NCI-H128 (cell line): ENCODE data around the gene NBPF1.
"Not testable (repeated sequence)": the region's sequence is repeated elsewhere in the genome, so short reads cannot be mapped to it uniquely, and the experiment has no call there.

Source experiments
- DNase-seq: peaks from one replicate; lab custom pipeline; 2025; ENCODE audit not compliant: unreplicated experiment; lab: John Stamatoyannopoulos, UW

NBPF1 gene

DNA sequence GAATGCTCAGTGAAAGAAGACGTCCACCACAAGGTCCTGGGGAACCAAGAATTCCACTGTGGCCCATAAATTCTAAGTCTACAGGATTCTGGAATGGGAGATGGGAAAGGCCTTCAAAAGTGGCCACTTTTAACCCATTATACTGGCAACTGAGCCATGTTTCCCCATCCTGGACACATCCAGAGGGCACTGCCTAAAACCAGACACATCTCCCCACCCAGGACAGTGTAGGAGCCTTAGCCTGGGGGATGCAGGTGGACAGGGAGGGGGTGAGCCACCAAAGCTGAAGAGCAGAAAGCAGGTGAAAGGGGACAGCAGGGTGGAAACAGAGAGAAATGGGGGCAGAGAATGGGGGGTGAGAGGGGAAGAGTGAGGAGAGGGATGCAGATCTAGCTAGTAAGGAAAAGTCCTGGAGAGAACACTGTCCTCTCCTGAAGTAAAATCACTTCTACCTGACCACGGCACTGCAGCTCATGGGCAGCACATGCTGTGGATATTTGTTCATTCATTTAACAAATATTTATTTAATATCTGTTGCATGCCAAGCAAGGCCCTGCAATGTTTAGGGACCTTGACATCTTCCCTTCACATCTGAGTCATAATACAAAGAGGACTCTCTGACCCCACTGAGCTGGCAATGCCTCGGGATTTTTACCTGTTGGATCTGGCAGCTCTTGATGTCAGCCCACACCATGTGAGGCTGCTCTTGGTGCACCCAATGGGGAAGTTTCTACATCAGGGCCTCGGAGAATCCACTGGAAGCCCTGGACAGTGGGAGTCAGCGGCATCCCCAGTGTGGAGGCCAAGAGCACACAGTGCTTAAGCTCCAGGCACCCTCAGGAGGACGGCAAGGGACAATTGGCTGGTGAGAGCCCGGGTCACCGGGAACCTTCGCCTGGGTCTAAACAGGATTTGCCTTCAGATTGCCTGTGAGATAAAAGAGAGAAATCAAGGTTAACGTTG is 5.2 kb downstream of the NBPF1 start:
- DNase-seq = not testable (repeated sequence)

DNA sequence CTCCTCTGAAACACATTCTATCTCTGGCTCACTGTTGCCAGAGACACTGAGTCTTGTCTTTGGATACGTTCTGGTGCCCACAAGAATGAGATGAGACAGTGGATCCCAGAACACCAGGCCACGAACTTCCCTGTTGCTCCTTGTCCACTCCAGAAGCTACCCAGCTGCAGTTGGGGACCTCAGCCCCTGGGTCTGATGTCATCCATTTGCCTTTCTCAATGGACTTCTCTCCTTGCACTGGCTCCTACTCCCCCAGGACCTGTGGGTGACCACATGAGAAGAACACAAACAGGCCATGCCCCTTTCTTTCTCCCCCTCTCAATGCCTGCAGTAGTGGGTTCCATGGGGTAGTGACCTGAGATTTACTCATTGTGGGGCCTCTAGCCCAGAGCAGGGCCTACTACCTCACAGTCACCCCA is 5.9 kb downstream of the NBPF1 start:
- no peak for DNase-seq

DNA sequence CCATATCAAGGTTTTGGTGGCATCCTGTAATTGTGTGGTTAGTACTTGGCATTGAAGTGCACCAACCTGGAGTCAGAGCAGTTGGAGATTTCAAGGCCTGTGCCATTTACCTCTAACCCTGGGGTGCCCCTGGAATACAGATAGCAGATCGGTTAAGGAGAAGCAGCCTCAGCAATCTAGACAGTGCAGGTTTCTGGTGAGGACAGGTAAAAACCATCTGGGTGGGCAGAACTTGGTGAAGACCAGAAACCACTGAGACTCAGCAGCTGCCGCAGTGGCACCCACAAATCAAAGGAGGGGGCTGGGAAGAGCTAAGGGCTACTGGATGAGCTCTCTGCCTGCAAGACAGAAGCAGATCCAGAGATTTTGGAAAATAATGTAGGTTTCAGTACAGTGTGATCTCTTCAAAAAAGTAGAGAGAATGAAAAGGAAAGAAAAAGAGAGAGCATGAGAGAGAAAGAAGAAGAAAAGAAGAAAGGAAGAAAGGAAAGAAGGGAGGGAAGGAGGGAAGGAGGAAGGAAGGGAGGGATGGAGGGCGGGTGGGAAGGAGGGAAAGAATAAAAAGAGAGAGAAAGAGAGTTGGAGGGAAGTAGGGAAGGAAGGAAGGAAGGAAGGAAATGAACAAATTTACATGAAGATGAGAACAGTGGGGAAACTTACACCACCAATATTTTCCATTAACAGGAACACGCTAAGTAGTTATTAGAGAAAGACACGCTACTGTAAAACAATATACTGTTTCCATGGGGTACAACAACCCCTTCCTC is 6.5 kb downstream of the NBPF1 start:
- DNase-seq = not testable (repeated sequence)

DNA sequence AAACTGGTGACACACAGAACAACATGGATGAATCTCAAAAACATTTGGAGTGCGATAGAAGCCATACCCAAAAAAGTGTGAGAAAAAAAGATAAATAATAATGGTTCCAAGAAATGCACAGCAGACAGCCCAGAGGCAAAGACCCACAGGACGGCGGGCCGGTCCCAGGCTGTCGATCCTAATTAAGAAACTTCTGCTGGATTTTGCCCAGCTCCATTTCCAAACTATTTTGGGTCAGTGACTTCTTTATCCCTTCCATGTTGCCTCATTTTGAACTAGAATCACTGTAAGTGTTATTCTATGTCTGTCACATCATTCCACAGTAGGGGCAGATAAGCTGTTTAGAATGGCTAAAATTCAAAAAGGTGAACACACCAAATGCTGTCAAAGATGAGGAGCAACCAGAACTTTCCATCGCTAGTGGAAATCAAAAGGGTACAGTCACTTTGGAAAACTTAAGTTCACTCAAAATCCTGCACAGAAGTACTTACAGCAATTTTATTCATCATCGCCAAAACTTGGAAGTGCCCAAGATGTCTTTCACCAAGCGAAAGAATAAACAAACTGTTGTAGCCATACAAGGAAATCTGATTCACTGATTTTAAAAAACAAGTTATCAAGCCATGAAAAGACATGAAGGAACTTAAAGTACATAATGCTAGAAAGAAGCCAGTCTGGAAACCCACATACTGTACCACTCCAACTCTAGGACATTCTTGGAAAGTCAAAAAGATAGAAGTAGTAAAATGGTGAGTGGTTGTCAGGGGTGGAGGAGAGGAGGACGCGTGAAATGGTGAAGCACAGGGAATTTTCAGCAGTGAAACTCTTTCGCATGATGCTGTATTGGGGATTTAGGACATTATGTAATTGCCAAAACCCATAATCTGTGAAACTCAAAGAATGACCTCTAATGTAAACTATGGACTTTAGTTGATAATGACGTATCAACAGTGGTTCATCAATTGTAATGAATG is 7.5 kb downstream of the NBPF1 start:
- DNase-seq = no peak

DNA sequence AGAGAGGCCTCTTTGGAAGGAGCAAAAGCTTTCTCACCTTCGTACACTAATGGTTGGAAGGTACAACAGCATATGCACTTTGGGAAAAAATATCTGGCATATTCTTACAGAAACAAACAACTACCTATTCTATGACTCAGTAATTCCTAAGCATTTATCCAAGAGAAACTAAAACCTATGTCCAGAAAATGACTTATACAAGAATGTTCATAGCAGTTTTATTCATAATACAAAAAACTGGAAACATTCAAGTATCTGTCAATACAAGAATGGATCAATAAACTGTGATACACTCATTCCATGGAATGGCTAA is 8.2 kb downstream of the NBPF1 start:
- DNase-seq = no peak

DNA sequence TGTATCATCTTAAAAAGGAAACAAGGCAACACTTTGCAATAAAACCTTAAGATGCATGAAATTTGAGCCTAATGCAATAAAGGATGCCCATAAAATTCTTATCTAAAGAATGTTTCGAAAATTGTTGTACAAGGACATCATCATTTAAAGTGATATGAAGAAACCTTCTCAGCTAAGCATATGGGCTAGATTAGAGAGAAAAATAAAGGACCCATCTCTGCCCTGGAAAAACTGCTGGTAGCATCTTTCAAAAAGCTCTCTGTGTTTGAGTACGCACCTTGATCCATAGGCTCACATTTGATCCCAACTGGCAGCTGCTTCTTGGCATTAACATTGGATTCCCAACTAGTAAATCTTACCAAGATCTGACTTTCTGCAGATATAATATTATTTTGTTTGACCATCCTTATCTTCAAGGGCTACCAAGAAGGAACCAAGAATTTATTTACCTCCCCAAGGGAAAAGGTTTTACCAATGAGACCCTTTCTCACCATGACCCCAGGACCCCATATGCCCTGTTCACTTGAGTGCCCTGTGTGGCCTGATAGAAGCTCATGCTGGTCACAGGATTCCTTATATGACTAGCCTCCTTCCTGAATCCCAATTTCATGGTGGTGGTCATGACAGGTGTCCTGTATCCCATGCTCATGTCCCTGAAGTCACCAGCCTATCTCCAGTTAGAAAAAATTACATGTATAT is 8.7 kb downstream of the NBPF1 start:
- not testable (repeated sequence) for DNase-seq

DNA sequence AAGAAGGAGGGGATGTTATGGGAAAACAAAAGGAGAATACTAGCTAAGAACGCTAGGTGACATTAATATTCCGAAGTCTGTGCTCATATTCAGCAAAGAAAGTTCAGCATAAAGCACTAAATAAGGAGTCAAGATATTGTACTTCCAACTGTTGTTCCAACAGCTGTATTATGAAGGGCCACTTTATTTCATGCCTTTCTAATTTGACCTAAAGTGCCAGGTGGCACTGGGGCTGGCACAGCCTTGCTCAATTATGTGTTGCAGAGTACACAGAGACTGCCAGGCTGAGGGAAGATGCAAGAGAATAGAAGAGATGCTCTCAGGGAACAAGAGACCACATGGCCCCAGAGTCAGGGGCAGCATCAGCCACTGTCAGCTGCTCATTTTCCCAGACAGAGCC is 9.7 kb downstream of the NBPF1 start:
- not testable (repeated sequence) for DNase-seq

DNA sequence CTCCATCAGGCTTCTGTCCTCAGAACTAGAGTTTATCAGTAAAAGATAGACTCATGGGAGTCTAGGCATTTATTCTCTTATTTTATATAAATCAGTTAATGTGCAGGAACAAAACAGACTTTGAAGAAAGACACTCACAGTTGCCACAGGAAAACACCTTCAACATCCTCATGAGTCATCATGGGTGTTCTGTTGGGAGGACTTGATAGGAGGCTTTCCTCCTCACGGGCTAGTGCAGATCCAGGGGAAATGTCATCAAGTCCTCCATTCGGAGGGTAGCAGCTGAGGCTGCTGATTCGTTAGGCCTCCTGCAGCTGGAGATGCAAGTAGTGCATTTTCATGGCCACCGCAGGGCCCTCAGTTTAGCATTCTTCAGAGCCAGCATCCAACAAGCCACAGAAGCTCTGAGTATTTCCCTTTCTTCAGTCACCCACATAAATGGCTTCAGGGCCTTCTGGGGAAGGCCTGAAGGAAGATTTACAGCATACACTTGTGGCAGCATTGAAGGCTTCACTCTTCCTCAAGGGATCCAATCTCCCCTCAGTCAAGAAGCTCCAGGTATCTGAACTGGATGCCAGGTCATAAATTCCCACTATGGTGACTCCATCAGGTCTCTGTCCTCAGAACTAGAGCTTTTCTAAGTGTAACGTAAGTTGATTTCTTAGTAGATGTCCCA is 10.9 kb downstream of the NBPF1 start:
- DNase-seq = not testable (repeated sequence)

DNA sequence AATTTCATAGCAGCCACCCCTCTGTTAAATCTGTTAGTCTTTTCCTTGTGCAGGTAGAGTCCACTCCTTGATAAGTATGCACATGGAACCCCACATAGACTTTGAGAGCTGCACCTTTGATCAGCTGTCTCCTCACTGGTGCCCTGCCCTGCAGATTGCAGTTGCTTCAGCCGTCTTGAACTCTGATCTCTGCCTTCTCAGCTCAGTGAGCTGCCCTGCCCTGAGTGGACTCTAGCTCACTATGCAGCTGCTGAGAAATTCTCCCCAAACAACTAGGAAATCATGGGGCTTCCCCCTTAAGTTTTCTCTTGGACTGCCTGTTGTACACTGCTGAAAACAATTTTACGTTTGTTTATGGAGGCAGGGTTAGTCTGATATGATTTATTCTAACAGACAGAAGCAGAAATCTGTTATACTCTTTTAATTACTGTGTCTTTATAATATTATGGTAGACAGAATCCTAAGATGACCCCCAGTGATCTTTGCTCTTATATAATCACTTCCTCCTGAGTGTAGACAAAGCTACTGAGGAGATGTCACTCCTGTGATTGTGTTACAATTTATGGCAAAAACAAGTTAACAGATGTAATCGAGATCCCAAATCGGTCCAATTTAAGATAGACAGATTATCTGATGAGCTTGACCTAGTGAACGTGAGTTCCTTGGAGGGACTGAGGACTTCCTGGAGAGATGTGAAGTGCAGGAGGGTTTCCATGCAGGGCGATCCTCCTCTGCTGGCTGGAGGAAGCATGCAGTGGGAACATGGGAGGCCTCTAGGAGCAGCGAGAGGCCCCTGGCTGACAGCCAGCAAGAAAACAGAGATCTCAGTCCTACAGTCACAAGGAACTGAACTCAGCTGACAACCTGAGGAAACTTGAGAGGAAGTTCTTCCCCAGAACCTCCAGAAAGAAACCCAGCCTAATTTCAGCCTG is 12.2 kb downstream of the NBPF1 start:
- DNase-seq = not testable (repeated sequence)

DNA sequence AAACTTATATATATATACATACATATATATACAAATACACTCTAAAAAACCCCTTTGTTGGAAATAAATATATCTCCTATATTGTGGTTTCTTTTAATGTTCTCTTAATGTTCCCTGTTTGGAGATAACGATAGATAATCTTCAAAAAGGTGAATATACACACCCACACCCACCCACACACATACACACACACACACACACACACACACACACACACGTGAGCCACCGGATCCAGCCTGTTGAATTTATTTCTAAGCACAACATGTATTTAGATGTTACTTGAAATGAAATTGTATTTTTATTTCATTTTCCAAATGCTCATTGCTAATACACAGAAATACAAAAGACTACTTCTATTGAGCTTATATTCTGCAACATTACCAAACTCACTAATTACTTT is 14.0 kb downstream of the NBPF1 start:
- DNase-seq = not testable (repeated sequence)

DNA sequence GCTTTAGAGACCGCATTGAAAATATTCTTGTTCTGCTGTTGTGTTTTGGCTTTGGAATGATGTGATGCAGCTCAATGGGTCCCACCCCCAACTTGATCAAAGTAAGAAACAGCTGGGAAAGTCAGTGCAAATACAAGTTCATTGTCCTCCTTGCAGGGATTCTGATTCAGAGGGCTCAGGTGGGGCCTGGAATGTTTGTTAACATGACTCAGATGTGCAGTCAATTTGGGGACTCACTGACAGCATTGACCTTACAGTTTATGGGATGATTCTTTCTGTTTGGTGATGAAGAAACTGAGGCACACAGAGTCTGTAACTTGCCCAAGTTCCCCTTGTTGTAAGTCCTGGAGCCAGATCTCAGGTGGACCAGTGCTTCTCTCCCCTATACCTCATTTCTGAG is 18.1 kb downstream of the NBPF1 start:
- DNase-seq = not testable (repeated sequence)

DNA sequence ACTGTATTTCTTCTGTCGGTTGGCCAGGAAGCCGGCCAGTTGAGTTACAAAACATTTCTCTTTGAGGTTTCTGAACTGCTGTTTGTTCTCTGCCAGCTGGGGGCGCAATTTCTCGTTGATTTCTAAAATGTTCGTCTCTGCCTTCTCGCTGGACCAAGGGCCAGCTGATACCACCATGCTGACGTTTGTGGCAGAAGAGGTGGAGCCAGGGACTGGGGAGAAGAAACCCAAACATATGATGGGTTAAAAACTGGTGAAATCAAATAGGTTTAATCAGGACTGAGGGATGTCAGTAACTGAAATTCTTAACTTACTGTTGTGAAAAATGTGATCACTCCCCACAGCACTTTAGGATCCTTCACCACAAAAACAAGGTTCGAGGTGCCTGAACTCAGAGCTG is 21.5 kb downstream of the NBPF1 start:
- DNase-seq = not testable (repeated sequence)

DNA sequence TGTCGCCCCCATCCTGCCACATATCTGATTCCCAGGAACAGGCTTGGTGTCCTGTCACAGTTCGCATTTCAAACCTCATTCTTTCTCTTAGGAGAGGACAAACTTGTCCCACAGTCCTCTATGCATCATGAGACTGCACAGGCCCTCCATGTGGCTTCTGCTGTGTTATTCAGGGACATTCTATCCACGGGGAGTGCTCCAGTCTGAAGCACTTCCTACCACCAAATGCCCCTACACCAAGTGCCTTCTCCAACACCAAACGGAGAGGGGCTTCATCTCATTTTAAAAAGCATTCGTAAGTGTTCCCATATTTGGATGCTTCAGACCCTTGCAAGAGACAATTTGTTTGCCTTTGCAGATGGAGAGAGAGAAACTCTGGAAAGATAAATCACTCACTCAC is 25.3 kb downstream of the NBPF1 start:
- not testable (repeated sequence) for DNase-seq

DNA sequence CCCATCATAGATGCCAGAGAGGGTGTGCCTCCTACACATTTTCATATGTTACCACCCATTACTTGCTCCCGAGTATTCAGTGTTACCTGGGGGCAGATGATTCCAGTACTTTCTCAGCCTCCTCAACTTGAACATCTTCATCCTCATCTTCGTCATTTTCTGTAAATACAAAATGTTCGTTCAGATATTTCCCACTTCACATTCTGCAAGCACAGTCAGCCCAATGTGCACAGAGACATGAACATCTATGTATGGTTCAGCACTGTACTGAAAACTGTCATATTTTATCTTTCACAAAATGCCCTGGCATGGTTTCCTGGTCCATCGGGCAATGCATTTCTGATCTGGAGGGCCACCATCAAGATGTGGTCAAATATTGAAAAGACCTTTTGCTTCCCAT is 25.7 kb downstream of the NBPF1 start:
- DNase-seq = not testable (repeated sequence)

DNA sequence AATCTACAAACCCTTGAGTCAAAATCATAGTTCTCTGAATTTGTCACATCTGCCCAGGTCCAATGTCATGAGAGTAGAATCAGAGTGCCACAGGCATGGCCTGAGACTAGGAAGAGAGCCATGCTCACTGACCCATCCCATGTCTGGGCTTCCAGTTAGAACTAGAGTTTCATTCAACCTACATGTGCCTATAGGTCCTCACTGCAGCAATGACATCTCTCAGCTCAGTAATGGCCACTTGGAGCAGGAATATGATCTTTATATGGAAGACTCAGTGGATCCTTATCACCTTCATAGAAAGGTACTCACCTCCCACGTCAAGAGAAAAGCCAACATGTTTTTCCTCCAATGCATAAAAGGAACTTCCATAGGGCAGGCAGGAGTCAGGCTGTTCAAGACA is 48.0 kb downstream of the NBPF1 start:
- DNase-seq = not testable (repeated sequence)

DNA sequence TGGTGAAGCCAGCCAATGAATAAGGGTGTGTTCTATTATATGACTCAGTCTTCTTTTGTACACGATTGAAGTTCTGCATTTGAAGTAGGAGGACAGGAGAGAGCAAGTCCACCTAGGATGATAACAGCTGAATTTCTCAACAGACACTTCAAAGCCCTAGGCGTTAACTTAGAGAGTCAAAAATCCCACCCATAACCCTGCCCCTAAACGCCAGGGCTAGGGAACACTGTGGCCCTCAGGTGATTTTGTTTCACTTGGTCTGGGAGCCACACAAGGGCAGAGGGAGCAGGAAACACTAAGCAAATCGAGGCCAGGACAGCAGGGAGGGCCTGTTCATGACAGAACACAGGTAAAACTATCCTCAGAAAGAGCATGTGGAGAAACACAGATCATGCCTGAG is 52.3 kb downstream of the NBPF1 start:
- not testable (repeated sequence) for DNase-seq

DNA sequence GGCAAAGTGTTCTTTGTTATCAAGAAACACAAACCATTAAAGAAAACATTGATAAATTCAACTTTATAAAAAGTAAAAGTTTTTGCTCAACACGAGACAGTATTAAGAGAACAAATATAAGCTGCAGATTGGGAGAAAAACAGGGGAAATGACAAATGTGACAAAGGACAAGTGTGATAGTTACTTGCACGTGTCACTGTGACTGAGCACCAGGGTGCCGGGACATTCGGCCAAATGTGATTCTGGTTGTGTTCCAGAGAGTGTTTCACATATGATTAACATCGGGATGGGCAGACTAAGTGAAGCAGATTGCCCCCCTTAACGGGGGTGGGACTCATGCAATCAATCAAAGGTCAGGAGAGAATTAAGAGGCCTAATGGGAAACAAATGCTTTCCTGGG is 52.9 kb downstream of the NBPF1 start:
- DNase-seq = not testable (repeated sequence)

DNA sequence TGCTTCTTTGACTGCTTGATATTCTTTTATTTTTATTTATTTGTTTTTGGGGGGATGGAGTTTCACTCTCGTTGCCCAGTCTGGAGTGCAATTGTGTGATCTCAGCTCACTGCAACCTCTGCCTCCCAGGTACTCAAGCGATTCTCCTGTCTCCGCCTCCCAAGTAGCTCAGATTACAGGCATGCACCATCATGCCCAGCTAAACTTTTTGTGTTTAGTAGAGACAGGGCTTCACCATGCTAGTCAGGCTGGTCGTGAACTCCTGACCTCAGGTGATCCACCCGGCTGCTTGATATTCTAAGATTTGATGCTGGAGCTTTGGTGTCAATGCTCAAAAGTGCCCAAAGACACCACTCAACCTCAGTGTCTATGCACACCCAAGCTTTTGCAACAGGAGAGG is 53.7 kb downstream of the NBPF1 start:
- not testable (repeated sequence) for DNase-seq

DNA sequence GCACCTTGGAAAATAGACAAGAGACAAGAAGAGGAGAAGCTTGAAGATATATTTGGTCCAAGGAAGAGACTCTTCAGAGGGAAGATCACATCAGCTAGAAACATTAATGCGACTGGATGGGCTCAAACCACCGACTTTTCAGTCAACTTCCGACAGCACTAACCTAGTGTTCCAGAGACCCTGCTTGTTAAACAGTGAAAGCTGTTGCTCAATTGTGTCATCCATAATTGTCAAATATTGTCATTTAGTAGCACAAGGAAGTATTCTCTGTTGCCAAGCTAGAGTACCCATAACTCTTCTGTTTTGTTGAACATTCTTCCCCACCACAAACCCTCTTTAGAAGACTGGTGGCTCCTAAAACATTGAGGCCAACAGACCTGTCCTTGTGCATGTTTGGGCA is 56.3 kb downstream of the NBPF1 start:
- not testable (repeated sequence) for DNase-seq
